HEK293T (cell line): ENCODE measurements around the gene EXOC6B.

Experiments used
- ARNT ChIP-seq: fragments of 450-650 bp; IDR thresholded peaks from 2 replicates; pipeline ENCODE4 v1.6.1; 2017; ENCODE audit warnings: mild to moderate bottlenecking
- BHLHE40 ChIP-seq: fragments of 450-650 bp; IDR thresholded peaks from 2 replicates; pipeline ENCODE4 v1.6.1; 2016; ENCODE audit warnings: mild to moderate bottlenecking, moderate library complexity, borderline replicate concordance
- ELF4 ChIP-seq: fragments of 450-650 bp; IDR thresholded peaks from 2 replicates; pipeline ENCODE4 v1.6.1; 2017; ENCODE audit warnings: antibody characterized with exemption
- FOXA1 ChIP-seq: fragments of 450-650 bp; IDR thresholded peaks from 2 replicates; pipeline ENCODE4 v1.6.1; 2016; ENCODE audit warnings: mild to moderate bottlenecking
- FOXM1 ChIP-seq: fragments of 450-650 bp; IDR thresholded peaks from 2 replicates; pipeline ENCODE4 v1.6.1; 2017; ENCODE audit warnings: mild to moderate bottlenecking, borderline replicate concordance
- HDGF ChIP-seq: fragments of 450-650 bp; IDR thresholded peaks from 2 replicates; pipeline ENCODE4 v1.6.1; 2017; ENCODE audit warnings: antibody characterized with exemption, borderline replicate concordance
- L3MBTL2 ChIP-seq: fragments of 450-650 bp; conservative IDR thresholded peaks from 2 replicates; pipeline ENCODE4 v1.6.1; 2016; ENCODE audit warnings: mild to moderate bottlenecking
- LEF1 ChIP-seq: fragments of 450-650 bp; IDR thresholded peaks from 2 replicates; pipeline ENCODE4 v1.6.1; 2017; ENCODE audit warnings: mild to moderate bottlenecking, borderline replicate concordance
- NFRKB ChIP-seq: fragments of 450-650 bp; IDR thresholded peaks from 2 replicates; pipeline ENCODE4 v1.6.1; 2016; ENCODE audit warnings: mild to moderate bottlenecking, moderate library complexity
- PKNOX1 ChIP-seq: fragments of 450-650 bp; IDR thresholded peaks from 2 replicates; pipeline ENCODE4 v1.6.1; 2016
- SP1 ChIP-seq: fragments of 450-650 bp; IDR thresholded peaks from 2 replicates; pipeline ENCODE4 v1.6.1; 2017
- SUZ12 ChIP-seq: fragments of 450-650 bp; IDR thresholded peaks from 2 replicates; pipeline ENCODE4 v1.6.1; 2016; ENCODE audit warnings: mild to moderate bottlenecking
- ZNF384 ChIP-seq: fragments of 450-650 bp; IDR thresholded peaks from 2 replicates; pipeline ENCODE4 v1.6.1; 2016

- no peak for TF ChIP-seq L3MBTL2
- no peak for TF ChIP-seq PKNOX1
- no peak for TF ChIP-seq FOXA1
- no peak for TF ChIP-seq ZNF384
- TF ChIP-seq NFRKB: no peak
- TF ChIP-seq ELF4: no peak
- TF ChIP-seq HDGF: no peak
- no peak for TF ChIP-seq SUZ12
- no peak for TF ChIP-seq LEF1
- no peak for TF ChIP-seq SP1
- no peak for TF ChIP-seq ARNT
- TF ChIP-seq FOXM1: no peak
- no peak for TF ChIP-seq BHLHE40
Observed at GRCh38 chr2:72757177-72757775, 68.6 kb downstream of the EXOC6B start.
